ENCODE data around the gene UFD1. TPM values are rescaled to one million over a fixed set of nuclear protein-coding genes. Genes with fewer than 3 reads are reported as not detected.

The UFD1 gene
- total RNA-seq, 2 experiments from 2014 or later = 80.1 to 111 TPM

- Mint-ChIP-seq H3K36me3 (peaks cover 14% of the 10 kb centered on the region), H3K4me3 (no peak overlapping the region), H3K9me3 (ENCODE audit: low read depth) (no peaks in the 10 kb centered on the region), H3K4me1 (peaks cover 13% of the 10 kb centered on the region), H3K27me3 (peaks cover 26% of the 10 kb centered on the region), H3K27ac (no peak overlapping the region)
- CTCF ChIA-PET = no interaction called here
- ATAC-seq (no peak), DNase-seq (no peak)
Measured at GRCh38 chr22:19520566-19521305, 41.7 kb upstream of the UFD1 start.

DNA sequence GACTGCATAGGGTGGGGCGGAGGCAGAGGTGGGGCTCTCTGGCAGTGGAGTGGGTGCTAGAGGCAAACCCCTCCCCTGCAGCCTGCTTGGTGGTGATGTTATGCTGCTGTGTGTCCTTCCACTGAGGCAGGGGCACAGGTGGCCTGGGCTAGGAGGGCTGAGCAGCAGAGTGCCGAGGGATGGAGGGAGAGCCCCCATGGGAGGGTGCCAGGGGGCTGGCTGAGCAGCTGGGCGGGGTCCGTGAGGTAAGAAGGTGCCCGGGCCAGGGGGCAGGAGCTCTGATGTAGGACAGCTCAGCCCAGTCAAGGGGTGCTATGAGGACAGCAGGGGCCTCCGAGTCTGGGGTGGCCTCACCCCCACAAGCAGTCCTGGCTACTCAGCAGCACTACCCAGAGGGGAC, 41.0 kb upstream of the UFD1 start:
- H3K4me1 Mint-ChIP-seq = peaks cover 13% of the 10 kb centered on the region

GRCh38 chr22:19519041-19519926, 40.3 kb upstream of the UFD1 start:
- Mint-ChIP-seq H3K4me3 (no peak overlapping the region), H3K36me3 (peaks cover 23% of the 10 kb centered on the region), H3K27ac (no peak overlapping the region), H3K4me1 (peaks cover 9% of the 10 kb centered on the region), H3K9me3 (ENCODE audit: low read depth) (no peaks in the 10 kb centered on the region), H3K27me3 (peaks cover 15% of the 10 kb centered on the region)
- ATAC-seq (no peak), DNase-seq (no peak)
- CTCF ChIA-PET = no interaction called here

More for the DNA sequence above, 41.0 kb upstream of the UFD1 start:
- ATAC-seq (no peak), DNase-seq (no peak)
- H3K4me3 Mint-ChIP-seq = no peak overlapping the region
- H3K9me3 Mint-ChIP-seq (ENCODE audit: low read depth) = no peaks in the 10 kb centered on the region
- no peak overlapping the region for H3K27ac Mint-ChIP-seq
- peaks cover 17% of the 10 kb centered on the region for H3K36me3 Mint-ChIP-seq
- H3K27me3 Mint-ChIP-seq = peaks cover 21% of the 10 kb centered on the region
- CTCF ChIA-PET = no interaction called here

DNA sequence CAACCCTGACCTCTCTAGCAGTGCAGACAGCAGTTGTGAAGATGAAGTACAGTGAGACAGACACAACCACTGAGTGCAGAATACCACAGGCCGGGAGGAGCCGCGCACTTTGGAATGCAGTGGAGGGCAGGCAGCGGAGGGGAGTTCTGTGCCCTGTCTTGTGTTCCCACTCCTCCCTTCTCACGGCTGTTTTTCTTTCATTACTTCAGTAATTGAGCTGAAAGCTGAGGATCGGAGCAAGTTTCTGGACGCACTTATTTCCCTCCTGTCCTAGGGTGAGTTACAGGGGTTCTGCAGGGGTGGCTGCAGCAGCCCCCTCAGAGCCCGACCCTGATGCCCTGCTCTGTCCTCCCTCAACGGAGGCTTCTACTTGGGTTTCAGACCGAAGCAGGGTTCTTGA, 39.6 kb upstream of the UFD1 start:
- DNase-seq = no peak
- H3K36me3 Mint-ChIP-seq = peaks cover 28% of the 10 kb centered on the region
- H3K27ac Mint-ChIP-seq = no peak overlapping the region
- no peak overlapping the region for H3K4me3 Mint-ChIP-seq
- no peak for ATAC-seq
- H3K27me3 Mint-ChIP-seq = peaks cover 11% of the 10 kb centered on the region
- peaks cover 6% of the 10 kb centered on the region for H3K4me1 Mint-ChIP-seq
- CTCF ChIA-PET = no interaction called here
- no peaks in the 10 kb centered on the region for H3K9me3 Mint-ChIP-seq (ENCODE audit: low read depth)

- no peaks in the 10 kb centered on the region for H3K9me3 Mint-ChIP-seq (ENCODE audit: low read depth)
- peaks cover 3% of the 10 kb centered on the region for H3K4me1 Mint-ChIP-seq
- CTCF ChIA-PET = no interaction called here
- ATAC-seq (no peak), DNase-seq (no peak)
- H3K27ac Mint-ChIP-seq = no peak overlapping the region
- H3K4me3 Mint-ChIP-seq = no peak overlapping the region
- peaks cover 33% of the 10 kb centered on the region for H3K36me3 Mint-ChIP-seq
- peaks cover 6% of the 10 kb centered on the region for H3K27me3 Mint-ChIP-seq
Measured at GRCh38 chr22:19517919-19518611, 39.1 kb upstream of the UFD1 start.

- H3K4me3 Mint-ChIP-seq = no peak overlapping the region
- H3K27me3 Mint-ChIP-seq = no peaks in the 10 kb centered on the region
- H3K4me1 Mint-ChIP-seq = no peaks in the 10 kb centered on the region
- CTCF ChIA-PET = interaction anchor here (1.1 kb wide), 1 partner anchor 113 kb away, joined by 3 read pairs; no protein-coding TSS in a partner anchor
- ATAC-seq (no peak), DNase-seq (no peak)
- H3K9me3 Mint-ChIP-seq (ENCODE audit: low read depth) = no peaks in the 10 kb centered on the region
- no peak overlapping the region for H3K27ac Mint-ChIP-seq
- H3K36me3 Mint-ChIP-seq = peaks cover 42% of the 10 kb centered on the region
Measured at GRCh38 chr22:19517171-19517500, 38.1 kb upstream of the UFD1 start.

DNA sequence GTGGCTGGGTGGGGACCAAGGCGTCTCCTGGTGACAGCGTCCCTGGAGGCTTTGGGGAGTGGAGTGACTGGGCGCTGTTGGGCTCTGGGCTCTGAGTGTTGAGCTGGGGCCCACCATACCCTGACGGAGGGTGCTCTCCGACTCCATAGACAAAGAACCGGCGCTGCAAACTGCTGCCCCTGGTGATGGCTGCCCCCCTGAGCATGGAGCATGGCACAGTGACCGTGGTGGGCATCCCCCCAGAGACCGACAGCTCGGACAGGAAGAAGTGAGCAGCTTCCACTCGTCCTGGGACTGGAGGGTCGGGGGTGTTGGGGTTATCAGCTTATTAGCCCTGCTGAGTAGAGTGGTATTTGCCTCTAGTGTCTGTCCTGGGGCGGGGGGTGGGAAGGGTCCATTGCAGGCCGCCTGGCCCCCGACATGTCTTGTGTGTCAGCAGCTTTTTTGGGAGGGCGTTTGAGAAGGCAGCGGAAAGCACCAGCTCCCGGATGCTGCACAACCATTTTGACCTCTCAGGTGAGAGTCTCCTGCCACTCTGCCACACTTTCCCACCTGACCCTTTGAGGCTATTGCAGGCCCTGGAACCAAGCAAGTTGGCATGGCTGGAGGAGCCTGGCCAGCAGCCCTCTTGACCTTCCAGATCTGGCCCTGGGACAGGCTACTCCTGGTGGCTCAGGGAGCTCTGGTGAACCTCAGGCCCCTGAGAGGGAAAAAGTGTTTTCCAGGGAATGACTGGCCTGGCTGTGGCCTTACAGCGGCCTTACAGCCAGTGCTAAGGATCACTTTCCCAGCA, 37.6 kb upstream of the UFD1 start:
- CTCF ChIA-PET = interaction anchor here (1.1 kb wide), 1 partner anchor 113 kb away, joined by 3 read pairs; no protein-coding TSS in a partner anchor
- no peak for ATAC-seq

GRCh38 chr22:19515654-19516377, 36.8 kb upstream of the UFD1 start:
- Mint-ChIP-seq H3K9me3 (ENCODE audit: low read depth) (no peaks in the 10 kb centered on the region), H3K36me3 (peaks cover 47% of the 10 kb centered on the region), H3K27ac (no peak overlapping the region), H3K4me3 (no peak overlapping the region), H3K27me3 (no peaks in the 10 kb centered on the region), H3K4me1 (no peaks in the 10 kb centered on the region)
- ATAC-seq (no peak), DNase-seq (no peak)
- CTCF ChIA-PET = no interaction called here

More for the DNA sequence above, 37.6 kb upstream of the UFD1 start:
- Mint-ChIP-seq H3K9me3 (ENCODE audit: low read depth) (no peaks in the 10 kb centered on the region), H3K4me3 (no peak overlapping the region), H3K27me3 (no peaks in the 10 kb centered on the region), H3K36me3 (peaks cover 44% of the 10 kb centered on the region), H3K4me1 (no peaks in the 10 kb centered on the region), H3K27ac (no peak overlapping the region)
- no peak for DNase-seq

DNA sequence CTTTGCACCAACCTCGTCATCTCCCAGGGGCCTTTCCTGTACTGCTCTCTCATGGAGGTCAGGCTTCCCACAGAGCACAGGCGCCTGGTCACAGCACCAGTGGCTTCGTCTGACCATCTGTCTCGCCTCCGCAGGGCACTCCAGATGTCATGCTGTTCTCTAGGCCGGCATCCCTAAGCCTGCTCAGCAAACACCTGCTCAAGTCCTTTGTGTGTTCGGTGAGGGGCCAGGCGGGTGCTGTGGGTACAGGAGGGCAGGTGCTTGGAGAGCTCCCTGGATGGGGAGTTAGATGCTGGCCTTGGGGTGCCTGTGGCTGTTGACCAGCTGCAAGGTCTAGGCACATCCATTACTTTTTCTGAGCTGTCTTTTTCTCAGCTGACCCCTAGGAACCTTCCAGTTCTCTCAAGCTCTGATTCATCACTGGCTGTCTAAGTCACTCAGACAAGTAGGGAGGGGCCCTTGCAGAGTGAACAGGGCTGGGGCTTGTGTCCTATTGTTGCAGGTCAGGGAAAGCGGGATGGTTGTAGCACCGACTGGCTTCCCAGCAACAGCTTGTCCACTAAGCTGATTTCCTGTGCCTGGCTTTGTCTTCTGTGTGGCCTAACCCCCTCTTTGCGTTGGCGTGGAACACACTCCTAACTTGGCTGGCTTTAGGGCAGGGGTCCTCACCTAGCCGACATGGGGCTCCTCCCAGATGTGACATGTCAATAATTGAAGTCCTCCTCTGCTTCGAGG, 36.0 kb upstream of the UFD1 start:
- no peaks in the 10 kb centered on the region for H3K9me3 Mint-ChIP-seq (ENCODE audit: low read depth)
- no peak for ATAC-seq
- H3K4me1 Mint-ChIP-seq = no peaks in the 10 kb centered on the region
- no peak overlapping the region for H3K4me3 Mint-ChIP-seq
- no peaks in the 10 kb centered on the region for H3K27me3 Mint-ChIP-seq
- CTCF ChIA-PET = no interaction called here
- H3K36me3 Mint-ChIP-seq = peaks cover 46% of the 10 kb centered on the region
- H3K27ac Mint-ChIP-seq = no peak overlapping the region
- DNase-seq = no peak

GRCh38 chr22:19513823-19514222, 34.8 kb upstream of the UFD1 start:
- ATAC-seq (no peak), DNase-seq (no peak)
- no peaks in the 10 kb centered on the region for H3K27me3 Mint-ChIP-seq
- CTCF ChIA-PET = interaction anchor here (1.1 kb wide), 1 partner anchor 116 kb away, joined by 3 read pairs; no protein-coding TSS in a partner anchor
- H3K4me3 Mint-ChIP-seq = no peak overlapping the region
- H3K9me3 Mint-ChIP-seq (ENCODE audit: low read depth) = no peaks in the 10 kb centered on the region
- H3K4me1 Mint-ChIP-seq = no peaks in the 10 kb centered on the region
- peaks cover 48% of the 10 kb centered on the region for H3K36me3 Mint-ChIP-seq
- H3K27ac Mint-ChIP-seq = no peak overlapping the region

- no peaks in the 10 kb centered on the region for H3K27me3 Mint-ChIP-seq
Measured at GRCh38 chr22:19510919-19511341, 31.9 kb upstream of the UFD1 start.

GRCh38 chr22:19509923-19510322, 30.9 kb upstream of the UFD1 start:
- no peaks in the 10 kb centered on the region for H3K9me3 Mint-ChIP-seq (ENCODE audit: low read depth)
- H3K4me1 Mint-ChIP-seq = peaks cover 15% of the 10 kb centered on the region
- no peak for DNase-seq
- no peak for ATAC-seq
- peaks cover 47% of the 10 kb centered on the region for H3K36me3 Mint-ChIP-seq
- CTCF ChIA-PET = no interaction called here
- no peak overlapping the region for H3K4me3 Mint-ChIP-seq
- no peak overlapping the region for H3K27ac Mint-ChIP-seq
- H3K27me3 Mint-ChIP-seq = no peaks in the 10 kb centered on the region

More at GRCh38 chr22:19510919-19511341, 31.9 kb upstream of the UFD1 start:
- Mint-ChIP-seq H3K36me3 (peaks cover 49% of the 10 kb centered on the region), H3K9me3 (ENCODE audit: low read depth) (no peaks in the 10 kb centered on the region), H3K4me3 (no peak overlapping the region), H3K27ac (no peak overlapping the region), H3K4me1 (peaks cover 5% of the 10 kb centered on the region)
- DNase-seq (no peak), ATAC-seq (no peak)
- CTCF ChIA-PET = no interaction called here

Data from activated CD8-positive, alpha-beta memory T cell treated with anti-CD3 and anti-CD28 coated beads, Interleukin-2, amount 10 ng/mL, durations not matched to agents 7 days and 5 days (primary cell).